ENCODE data around the gene RNASE11. TPM values are rescaled to one million over a fixed set of nuclear protein-coding genes. Genes with fewer than 3 reads are reported as not detected.
"Not testable (repeated sequence)": the region's sequence is repeated elsewhere in the genome, so short reads cannot be mapped to it uniquely, and the experiment has no call there.

Gene RNASE11
- total and polyA plus RNA-seq, 2 donors (not counting 1 experiment from before 2014, with no cell fraction given) = not detected

DNA sequence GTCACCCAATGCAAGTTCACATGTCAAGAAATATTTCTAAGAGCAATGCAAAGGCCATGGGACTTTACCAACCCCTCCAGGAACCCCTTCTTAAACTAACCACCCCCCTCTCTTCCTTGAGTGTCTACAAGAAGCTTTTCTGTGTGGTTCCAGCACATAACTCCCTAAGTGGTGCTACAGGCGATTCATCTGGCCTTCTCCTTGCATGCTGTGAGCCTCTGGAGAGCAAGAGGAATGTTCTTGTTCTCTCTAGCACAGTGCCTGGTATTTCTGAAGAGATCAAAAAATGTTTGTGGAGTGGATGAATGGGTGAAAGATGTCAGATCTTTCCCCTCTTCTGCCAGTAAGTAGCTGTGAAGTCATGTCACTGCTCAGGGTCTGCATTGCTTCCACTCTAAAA, 9.3 kb upstream of the RNASE11 start:
- H2AFZ ChIP-seq (ENCODE audit: low read length) = no peak overlapping the region
- H3K9me3 ChIP-seq (ENCODE audit: control insufficient read depth, insufficient read depth, low read depth, low read length) = no peaks in the 10 kb centered on the region
- no peak for DNase-seq (ENCODE audit: low read depth in 2 of 2)
- no peak overlapping the region for H3K4me2 ChIP-seq (ENCODE audit: extremely low read depth, insufficient read depth, low read length)
- H3K36me3 ChIP-seq (ENCODE audit: control insufficient read depth, insufficient read depth, low read length) = no peaks in the 10 kb centered on the region
- H4K20me1 ChIP-seq (ENCODE audit: control insufficient read depth, extremely low read depth, insufficient read depth, low read length) = no peaks in the 10 kb centered on the region
- no peak overlapping the region for H3K4me3 ChIP-seq (replicated peaks in 1 of 4; ENCODE audit: control extremely low read depth in 1 of 4, insufficient read depth in 1 of 4, low read depth in 3 of 4, low read length in 4 of 4)
- no peaks in the 10 kb centered on the region for H3K4me1 ChIP-seq (ENCODE audit: control insufficient read depth, extremely low read depth, insufficient read depth, low read length)
- H3K27me3 ChIP-seq (ENCODE audit: control insufficient read depth, insufficient read depth, low read length) = no peaks in the 10 kb centered on the region
- H3K79me2 ChIP-seq (ENCODE audit: control insufficient read depth, insufficient read depth, low read length) = no peaks in the 10 kb centered on the region
- TF ChIP-seq EZH2 (IDR thresholded peaks at IDR 0.05; ENCODE audit: low read length, missing control alignments) = no peak
- TF ChIP-seq, protein P1, sequence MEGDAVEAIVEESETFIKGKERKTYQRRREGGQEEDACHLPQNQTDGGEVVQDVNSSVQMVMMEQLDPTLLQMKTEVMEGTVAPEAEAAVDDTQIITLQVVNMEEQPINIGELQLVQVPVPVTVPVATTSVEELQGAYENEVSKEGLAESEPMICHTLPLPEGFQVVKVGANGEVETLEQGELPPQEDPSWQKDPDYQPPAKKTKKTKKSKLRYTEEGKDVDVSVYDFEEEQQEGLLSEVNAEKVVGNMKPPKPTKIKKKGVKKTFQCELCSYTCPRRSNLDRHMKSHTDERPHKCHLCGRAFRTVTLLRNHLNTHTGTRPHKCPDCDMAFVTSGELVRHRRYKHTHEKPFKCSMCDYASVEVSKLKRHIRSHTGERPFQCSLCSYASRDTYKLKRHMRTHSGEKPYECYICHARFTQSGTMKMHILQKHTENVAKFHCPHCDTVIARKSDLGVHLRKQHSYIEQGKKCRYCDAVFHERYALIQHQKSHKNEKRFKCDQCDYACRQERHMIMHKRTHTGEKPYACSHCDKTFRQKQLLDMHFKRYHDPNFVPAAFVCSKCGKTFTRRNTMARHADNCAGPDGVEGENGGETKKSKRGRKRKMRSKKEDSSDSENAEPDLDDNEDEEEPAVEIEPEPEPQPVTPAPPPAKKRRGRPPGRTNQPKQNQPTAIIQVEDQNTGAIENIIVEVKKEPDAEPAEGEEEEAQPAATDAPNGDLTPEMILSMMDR (conservative IDR thresholded peaks at IDR 0.05 in 1 of 2, IDR thresholded peaks at IDR 0.05 in 1 of 2; ENCODE audit: low read depth in 1 of 2, low read length in 2 of 2) = no peak
- no peak overlapping the region for H3K9ac ChIP-seq (ENCODE audit: insufficient read depth, low read length)
- no peak overlapping the region for H3K27ac ChIP-seq (ENCODE audit: insufficient read depth, low read length)

DNA sequence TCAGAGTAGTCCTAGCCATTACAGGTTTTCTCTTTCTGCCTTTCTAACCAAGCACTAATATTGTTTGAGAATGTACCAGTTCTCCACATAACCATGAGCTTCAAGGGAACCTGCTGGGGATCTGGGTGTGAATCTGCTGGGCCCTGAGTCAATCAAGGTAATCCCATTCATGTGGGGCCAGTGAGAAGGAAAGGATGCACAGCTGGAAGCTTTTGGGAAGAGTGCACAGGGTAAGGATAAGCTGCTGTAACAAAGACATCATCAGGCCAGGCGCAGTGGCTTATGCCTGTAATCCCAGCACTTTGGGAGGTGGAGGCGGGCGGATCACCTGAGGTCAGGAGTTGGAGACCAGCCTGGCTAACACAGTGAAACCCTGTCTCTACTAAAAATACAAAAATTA, 7.9 kb upstream of the RNASE11 start:
- H3K9me3 ChIP-seq (ENCODE audit: control insufficient read depth, insufficient read depth, low read depth, low read length); H3K27me3 ChIP-seq (ENCODE audit: control insufficient read depth, insufficient read depth, low read length); H3K79me2 ChIP-seq (ENCODE audit: control insufficient read depth, insufficient read depth, low read length); H3K9ac ChIP-seq (ENCODE audit: insufficient read depth, low read length); H4K20me1 ChIP-seq (ENCODE audit: control insufficient read depth, extremely low read depth, insufficient read depth, low read length); H3K4me2 ChIP-seq (ENCODE audit: extremely low read depth, insufficient read depth, low read length); H3K4me1 ChIP-seq (ENCODE audit: control insufficient read depth, extremely low read depth, insufficient read depth, low read length); H2AFZ ChIP-seq (ENCODE audit: low read length); DNase-seq (ENCODE audit: low read depth in 2 of 2); H3K4me3 ChIP-seq (replicated peaks in 1 of 4; ENCODE audit: control extremely low read depth in 1 of 4, insufficient read depth in 1 of 4, low read depth in 3 of 4, low read length in 4 of 4); H3K27ac ChIP-seq (ENCODE audit: insufficient read depth, low read length); H3K36me3 ChIP-seq (ENCODE audit: control insufficient read depth, insufficient read depth, low read length): not testable (repeated sequence)

DNA sequence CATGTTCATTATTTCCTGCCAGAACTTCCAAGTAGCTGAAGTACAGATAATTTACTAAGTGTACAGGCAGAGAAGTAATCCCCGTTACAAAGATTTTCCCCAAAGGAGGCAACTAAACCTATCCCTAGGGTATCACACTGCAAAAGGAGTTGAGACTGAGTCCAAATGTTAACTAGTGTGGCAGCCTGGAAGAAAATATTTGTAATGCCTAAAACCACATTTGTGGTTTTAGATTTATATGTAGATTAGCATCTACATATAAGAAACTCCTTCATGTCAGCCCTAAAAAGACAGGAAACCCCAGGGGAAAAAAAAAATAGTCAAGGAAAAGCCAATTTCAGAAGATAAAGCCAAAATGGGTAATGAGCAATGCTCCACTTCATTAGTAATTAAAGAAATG, 4.8 kb upstream of the RNASE11 start:
- no peak overlapping the region for H3K4me3 ChIP-seq (replicated peaks in 1 of 4; ENCODE audit: control extremely low read depth in 1 of 4, insufficient read depth in 1 of 4, low read depth in 3 of 4, low read length in 4 of 4)
- no peak for DNase-seq (ENCODE audit: low read depth in 2 of 2)
- no peak overlapping the region for H3K9ac ChIP-seq (ENCODE audit: insufficient read depth, low read length)
- no peaks in the 10 kb centered on the region for H3K36me3 ChIP-seq (ENCODE audit: control insufficient read depth, insufficient read depth, low read length)
- H3K27ac ChIP-seq (ENCODE audit: insufficient read depth, low read length) = no peak overlapping the region
- no peak overlapping the region for H2AFZ ChIP-seq (ENCODE audit: low read length)
- H3K27me3 ChIP-seq (ENCODE audit: control insufficient read depth, insufficient read depth, low read length) = no peaks in the 10 kb centered on the region
- H4K20me1 ChIP-seq (ENCODE audit: control insufficient read depth, extremely low read depth, insufficient read depth, low read length) = no peaks in the 10 kb centered on the region
- no peaks in the 10 kb centered on the region for H3K4me1 ChIP-seq (ENCODE audit: control insufficient read depth, extremely low read depth, insufficient read depth, low read length)
- H3K4me2 ChIP-seq (ENCODE audit: extremely low read depth, insufficient read depth, low read length) = no peak overlapping the region
- TF ChIP-seq, protein P1 (conservative IDR thresholded peaks at IDR 0.05 in 1 of 2, IDR thresholded peaks at IDR 0.05 in 1 of 2; ENCODE audit: low read depth in 1 of 2, low read length in 2 of 2) = no peak
- TF ChIP-seq EZH2 (IDR thresholded peaks at IDR 0.05; ENCODE audit: low read length, missing control alignments) = no peak
- no peaks in the 10 kb centered on the region for H3K79me2 ChIP-seq (ENCODE audit: control insufficient read depth, insufficient read depth, low read length)
- H3K9me3 ChIP-seq (ENCODE audit: control insufficient read depth, insufficient read depth, low read depth, low read length) = no peaks in the 10 kb centered on the region
